Breast epithelium (tissue), 3 donors: Measurements from ENCODE around the gene PQBP1.

Experiments used
- POLR2A ChIP-seq: fragments of 450-650 bp; IDR thresholded peaks from one replicate; pipeline ENCODE4 v1.6.1; 2016; ENCODE audit warnings: antibody characterized with exemption, mild to moderate bottlenecking, moderate library complexity
- POLR2AphosphoS5 ChIP-seq, 3 donors: sonication (generic); formaldehyde crosslinking; IDR thresholded peaks; one replicate each; pipeline ENCODE4 v1.6.1; 2017; ENCODE audit warnings: antibody characterized with exemption in 3 of 3
- TF ChIP-seq, protein P1 (sequence below), 3 donors: fragments of 450-650 bp; IDR thresholded peaks; one replicate each; pipeline ENCODE4 v1.5.1; 2016 to 2017; ENCODE audit warnings: antibody characterized with exemption in 3 of 3, mild to moderate bottlenecking in 3 of 3, moderate library complexity in 3 of 3

GRCh38 chrX:48891402-48892288, 6.1 kb upstream of the PQBP1 start:
- TF ChIP-seq POLR2A = peak; percentile 11
- TF ChIP-seq POLR2AphosphoS5 (IDR thresholded peaks at IDR 0.05) = peak in 1 of 3 donors; percentile 18
- TF ChIP-seq, protein P1, sequence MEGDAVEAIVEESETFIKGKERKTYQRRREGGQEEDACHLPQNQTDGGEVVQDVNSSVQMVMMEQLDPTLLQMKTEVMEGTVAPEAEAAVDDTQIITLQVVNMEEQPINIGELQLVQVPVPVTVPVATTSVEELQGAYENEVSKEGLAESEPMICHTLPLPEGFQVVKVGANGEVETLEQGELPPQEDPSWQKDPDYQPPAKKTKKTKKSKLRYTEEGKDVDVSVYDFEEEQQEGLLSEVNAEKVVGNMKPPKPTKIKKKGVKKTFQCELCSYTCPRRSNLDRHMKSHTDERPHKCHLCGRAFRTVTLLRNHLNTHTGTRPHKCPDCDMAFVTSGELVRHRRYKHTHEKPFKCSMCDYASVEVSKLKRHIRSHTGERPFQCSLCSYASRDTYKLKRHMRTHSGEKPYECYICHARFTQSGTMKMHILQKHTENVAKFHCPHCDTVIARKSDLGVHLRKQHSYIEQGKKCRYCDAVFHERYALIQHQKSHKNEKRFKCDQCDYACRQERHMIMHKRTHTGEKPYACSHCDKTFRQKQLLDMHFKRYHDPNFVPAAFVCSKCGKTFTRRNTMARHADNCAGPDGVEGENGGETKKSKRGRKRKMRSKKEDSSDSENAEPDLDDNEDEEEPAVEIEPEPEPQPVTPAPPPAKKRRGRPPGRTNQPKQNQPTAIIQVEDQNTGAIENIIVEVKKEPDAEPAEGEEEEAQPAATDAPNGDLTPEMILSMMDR (IDR thresholded peaks at IDR 0.05) = peak in 2 of 3 donors; percentile 11 to 37
